Panc1 (cell line): ENCODE results near the gene CLDN7.

Experiments used
- POLR2AphosphoS5 ChIP-seq: IDR thresholded peaks from 2 replicates; pipeline ENCODE4 v1.6.1; 2012; ENCODE audit warnings: mild to moderate bottlenecking, low read depth, low read length, moderate library complexity
- TF ChIP-seq, protein P1 (sequence below): fragments of 450-650 bp; IDR thresholded peaks from 2 replicates; pipeline ENCODE4 v1.5.1; 2017; ENCODE audit warnings: mild to moderate bottlenecking

DNA sequence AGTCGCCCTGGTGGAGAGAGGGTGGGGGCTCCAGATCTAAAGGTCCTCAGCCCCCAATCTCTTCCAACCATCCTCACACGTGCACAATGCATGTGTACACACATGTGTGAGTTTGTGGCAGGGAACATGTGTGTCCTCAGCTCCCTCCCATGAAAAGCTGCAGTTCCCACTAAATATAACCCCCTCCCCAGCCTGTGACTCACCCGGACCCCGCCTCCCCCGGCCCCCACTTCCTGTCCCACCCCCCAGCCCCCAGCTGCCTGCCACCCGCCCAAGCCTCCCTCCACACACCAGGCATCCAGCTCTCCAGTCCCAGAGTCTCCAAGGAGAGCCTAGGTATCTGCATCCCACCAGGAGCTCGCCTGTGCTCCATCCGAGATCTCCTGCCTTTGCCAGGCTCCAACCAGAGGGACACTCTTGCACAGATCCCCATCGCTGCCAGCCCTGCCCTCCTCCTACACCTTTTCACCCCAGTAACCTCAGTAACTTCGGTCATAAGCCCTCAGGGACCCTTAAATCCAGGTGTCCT is 46.6 kb downstream of the CLDN7 start:
- no peak for TF ChIP-seq POLR2AphosphoS5
- TF ChIP-seq, protein P1, sequence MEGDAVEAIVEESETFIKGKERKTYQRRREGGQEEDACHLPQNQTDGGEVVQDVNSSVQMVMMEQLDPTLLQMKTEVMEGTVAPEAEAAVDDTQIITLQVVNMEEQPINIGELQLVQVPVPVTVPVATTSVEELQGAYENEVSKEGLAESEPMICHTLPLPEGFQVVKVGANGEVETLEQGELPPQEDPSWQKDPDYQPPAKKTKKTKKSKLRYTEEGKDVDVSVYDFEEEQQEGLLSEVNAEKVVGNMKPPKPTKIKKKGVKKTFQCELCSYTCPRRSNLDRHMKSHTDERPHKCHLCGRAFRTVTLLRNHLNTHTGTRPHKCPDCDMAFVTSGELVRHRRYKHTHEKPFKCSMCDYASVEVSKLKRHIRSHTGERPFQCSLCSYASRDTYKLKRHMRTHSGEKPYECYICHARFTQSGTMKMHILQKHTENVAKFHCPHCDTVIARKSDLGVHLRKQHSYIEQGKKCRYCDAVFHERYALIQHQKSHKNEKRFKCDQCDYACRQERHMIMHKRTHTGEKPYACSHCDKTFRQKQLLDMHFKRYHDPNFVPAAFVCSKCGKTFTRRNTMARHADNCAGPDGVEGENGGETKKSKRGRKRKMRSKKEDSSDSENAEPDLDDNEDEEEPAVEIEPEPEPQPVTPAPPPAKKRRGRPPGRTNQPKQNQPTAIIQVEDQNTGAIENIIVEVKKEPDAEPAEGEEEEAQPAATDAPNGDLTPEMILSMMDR = no peak
